ENCODE measurements around the gene MYO1D.

The MYO1D gene

GRCh38 chr17:32492264-32492589, 384.7 kb downstream of the MYO1D start:
- Histone ChIP-seq H3K36me3 (ENCODE audit: insufficient read depth, low read depth, low read length) (peaks cover 29% of the 10 kb centered on the region), H3K27ac (ENCODE audit: low read length) (no peak overlapping the region), H3K4me3 (ENCODE audit: low read length) (no peak overlapping the region), H3K27me3 (ENCODE audit: insufficient read depth, low read length) (no peaks in the 10 kb centered on the region), H3K4me1 (ENCODE audit: insufficient read depth, low read length) (peaks cover 4% of the 10 kb centered on the region; the same call in 1 of the 2 replicates), H3K9ac (ENCODE audit: low read depth, low read length) (no peak overlapping the region), H3K9me3 (ENCODE audit: insufficient read depth, low read depth, low read length) (no peaks in the 10 kb centered on the region)

GRCh38 chr17:32491371-32492263, 385.3 kb downstream of the MYO1D start:
- peaks cover 29% of the 10 kb centered on the region for H3K36me3 ChIP-seq (ENCODE audit: insufficient read depth, low read depth, low read length)
- no peak overlapping the region for H3K27ac ChIP-seq (ENCODE audit: low read length)
- no peak overlapping the region for H3K9ac ChIP-seq (ENCODE audit: low read depth, low read length)
- no peaks in the 10 kb centered on the region for H3K27me3 ChIP-seq (ENCODE audit: insufficient read depth, low read length)
- H3K9me3 ChIP-seq (ENCODE audit: insufficient read depth, low read depth, low read length), result no peaks in the 10 kb centered on the region
- peaks cover 4% of the 10 kb centered on the region; the same call in 1 of the 2 replicates for H3K4me1 ChIP-seq (ENCODE audit: insufficient read depth, low read length)
- H3K4me3 ChIP-seq (ENCODE audit: low read length), result no peak overlapping the region

- no peaks in the 10 kb centered on the region for H3K9me3 ChIP-seq (ENCODE audit: insufficient read depth, low read depth, low read length)
- peaks cover 4% of the 10 kb centered on the region; the same call in 1 of the 2 replicates for H3K27me3 ChIP-seq (ENCODE audit: insufficient read depth, low read length)
- no peak overlapping the region for H3K4me3 ChIP-seq (ENCODE audit: low read length)
- H3K9ac ChIP-seq (ENCODE audit: low read depth, low read length), result no peak overlapping the region
- peaks cover 29% of the 10 kb centered on the region for H3K36me3 ChIP-seq (ENCODE audit: insufficient read depth, low read depth, low read length)
- H3K27ac ChIP-seq (ENCODE audit: low read length), result no peak overlapping the region
- H3K4me1 ChIP-seq (ENCODE audit: insufficient read depth, low read length), result peaks cover 4% of the 10 kb centered on the region; the same call in 1 of the 2 replicates
Measured at GRCh38 chr17:32490101-32490482, 386.8 kb downstream of the MYO1D start.

- Histone ChIP-seq H3K4me3 (ENCODE audit: low read length) (no peak overlapping the region; the same call in 1 of the 2 replicates), H3K27me3 (ENCODE audit: insufficient read depth, low read length) (peaks cover 4% of the 10 kb centered on the region; the same call in 1 of the 2 replicates), H3K4me1 (ENCODE audit: insufficient read depth, low read length) (peaks cover 4% of the 10 kb centered on the region; the same call in 1 of the 2 replicates), H3K27ac (ENCODE audit: low read length) (no peak overlapping the region), H3K9ac (ENCODE audit: low read depth, low read length) (no peak overlapping the region), H3K9me3 (ENCODE audit: insufficient read depth, low read depth, low read length) (no peaks in the 10 kb centered on the region), H3K36me3 (ENCODE audit: insufficient read depth, low read depth, low read length) (peaks cover 29% of the 10 kb centered on the region)
Measured at GRCh38 chr17:32489320-32490100, 387.4 kb downstream of the MYO1D start.

- Histone ChIP-seq H3K36me3 (ENCODE audit: insufficient read depth, low read depth, low read length) (peaks cover 29% of the 10 kb centered on the region), H3K4me1 (ENCODE audit: insufficient read depth, low read length) (peaks cover 9% of the 10 kb centered on the region), H3K9ac (ENCODE audit: low read depth, low read length) (no peak overlapping the region), H3K9me3 (ENCODE audit: insufficient read depth, low read depth, low read length) (no peaks in the 10 kb centered on the region), H3K4me3 (ENCODE audit: low read length) (peak overlapping the region; percentile 88; the same call in 1 of the 2 replicates), H3K27ac (ENCODE audit: low read length) (no peak overlapping the region), H3K27me3 (ENCODE audit: insufficient read depth, low read length) (peaks cover 4% of the 10 kb centered on the region; the same call in 1 of the 2 replicates)
Measured at GRCh38 chr17:32488604-32489180, 388.2 kb downstream of the MYO1D start.

- peaks cover 4% of the 10 kb centered on the region; the same call in 1 of the 2 replicates for H3K27me3 ChIP-seq (ENCODE audit: insufficient read depth, low read length)
- H3K36me3 ChIP-seq (ENCODE audit: insufficient read depth, low read depth, low read length), result peaks cover 29% of the 10 kb centered on the region
- H3K9me3 ChIP-seq (ENCODE audit: insufficient read depth, low read depth, low read length), result no peaks in the 10 kb centered on the region
- H3K4me1 ChIP-seq (ENCODE audit: insufficient read depth, low read length), result peaks cover 14% of the 10 kb centered on the region
- H3K9ac ChIP-seq (ENCODE audit: low read depth, low read length), result peak overlapping the region; percentile 75; the same call in 1 of the 2 replicates
- no peak overlapping the region for H3K27ac ChIP-seq (ENCODE audit: low read length)
- peak overlapping the region; percentile 88 for H3K4me3 ChIP-seq (ENCODE audit: low read length)
Measured at GRCh38 chr17:32488177-32488542, 388.8 kb downstream of the MYO1D start.

- Histone ChIP-seq H3K4me1 (ENCODE audit: insufficient read depth, low read length) (peaks cover 14% of the 10 kb centered on the region), H3K4me3 (ENCODE audit: low read length) (peak overlapping the region; percentile 88), H3K9ac (ENCODE audit: low read depth, low read length) (peak overlapping the region; percentile 75; the same call in 1 of the 2 replicates), H3K27ac (ENCODE audit: low read length) (no peak overlapping the region), H3K27me3 (ENCODE audit: insufficient read depth, low read length) (peaks cover 4% of the 10 kb centered on the region; the same call in 1 of the 2 replicates), H3K9me3 (ENCODE audit: insufficient read depth, low read depth, low read length) (no peaks in the 10 kb centered on the region), H3K36me3 (ENCODE audit: insufficient read depth, low read depth, low read length) (peaks cover 31% of the 10 kb centered on the region)
Measured at GRCh38 chr17:32487473-32488176, 389.3 kb downstream of the MYO1D start.

GRCh38 chr17:32486701-32487472, 390.0 kb downstream of the MYO1D start, which contains the start of gene CDK5R1:
Gene CDK5R1 (plus strand): TSS chr17:32486993. CDS start chr17:32487621, 628 bp downstream.
- H3K4me3 ChIP-seq (ENCODE audit: low read length), result peak within 1 kb of the TSS; percentile 88
- peaks cover 14% of the 10 kb centered on the region for H3K4me1 ChIP-seq (ENCODE audit: insufficient read depth, low read length)
- H3K27ac ChIP-seq (ENCODE audit: low read length), result no peak within 1 kb of the TSS
- H3K9ac ChIP-seq (ENCODE audit: low read depth, low read length), result peak within 1 kb of the TSS; percentile 79; the same call in 1 of the 2 replicates
- peaks cover 38% of the 10 kb centered on the region for H3K36me3 ChIP-seq (ENCODE audit: insufficient read depth, low read depth, low read length)
- H3K27me3 ChIP-seq (ENCODE audit: insufficient read depth, low read length), result peaks cover 4% of the 10 kb centered on the region; the same call in 1 of the 2 replicates
- H3K9me3 ChIP-seq (ENCODE audit: insufficient read depth, low read depth, low read length), result no peaks in the 10 kb centered on the region

- H3K27me3 ChIP-seq (ENCODE audit: insufficient read depth, low read length), result peaks cover 4% of the 10 kb centered on the region; the same call in 1 of the 2 replicates
- peaks cover 14% of the 10 kb centered on the region for H3K4me1 ChIP-seq (ENCODE audit: insufficient read depth, low read length)
- H3K36me3 ChIP-seq (ENCODE audit: insufficient read depth, low read depth, low read length), result peaks cover 45% of the 10 kb centered on the region
- peak overlapping the region; percentile 41; the same call in 1 of the 2 replicates for H3K4me3 ChIP-seq (ENCODE audit: low read length)
- no peak overlapping the region for H3K27ac ChIP-seq (ENCODE audit: low read length)
- H3K9ac ChIP-seq (ENCODE audit: low read depth, low read length), result peak overlapping the region; percentile 79; the same call in 1 of the 2 replicates
- H3K9me3 ChIP-seq (ENCODE audit: insufficient read depth, low read depth, low read length), result no peaks in the 10 kb centered on the region
Measured at GRCh38 chr17:32486111-32486700, 390.7 kb downstream of the MYO1D start.

Measured in iPS-20b (cell line).